Measurements from ENCODE around the gene HDAC3.

Gene HDAC3

GRCh38 chr5:141637123-141637766 is 596 bp upstream of the HDAC3 start (continued):
- TF ChIP-seq, protein P1, sequence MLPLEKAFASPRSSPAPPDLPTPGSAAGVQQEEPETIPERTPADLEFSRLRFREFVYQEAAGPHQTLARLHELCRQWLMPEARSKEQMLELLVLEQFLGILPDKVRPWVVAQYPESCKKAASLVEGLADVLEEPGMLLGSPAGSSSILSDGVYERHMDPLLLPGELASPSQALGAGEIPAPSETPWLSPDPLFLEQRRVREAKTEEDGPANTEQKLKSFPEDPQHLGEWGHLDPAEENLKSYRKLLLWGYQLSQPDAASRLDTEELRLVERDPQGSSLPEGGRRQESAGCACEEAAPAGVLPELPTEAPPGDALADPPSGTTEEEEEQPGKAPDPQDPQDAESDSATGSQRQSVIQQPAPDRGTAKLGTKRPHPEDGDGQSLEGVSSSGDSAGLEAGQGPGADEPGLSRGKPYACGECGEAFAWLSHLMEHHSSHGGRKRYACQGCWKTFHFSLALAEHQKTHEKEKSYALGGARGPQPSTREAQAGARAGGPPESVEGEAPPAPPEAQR (tag by site-specific recombination; IDR thresholded peaks at IDR 0.05), result no peak
- TF ChIP-seq ZNF558 (tag by site-specific recombination; IDR thresholded peaks at IDR 0.05) (no peak), ZNF324 (tag by site-specific recombination; IDR thresholded peaks at IDR 0.05) (no peak), ZBTB1 (tag by site-specific recombination; IDR thresholded peaks at IDR 0.05) (no peak), ZNF202 (tag by site-specific recombination; IDR thresholded peaks at IDR 0.05; ENCODE audit: borderline replicate concordance) (no peak), ZFP41 (tag by site-specific recombination; IDR thresholded peaks at IDR 0.05; ENCODE audit: borderline replicate concordance) (no peak), ZBTB49 (tag by site-specific recombination; IDR thresholded peaks at IDR 0.05; ENCODE audit: low read depth) (no peak), ZNF645 (tag by site-specific recombination; IDR thresholded peaks at IDR 0.05) (no peak), ZNF37A (tag by site-specific recombination; IDR thresholded peaks at IDR 0.05) (no peak), ZNF398 (tag by site-specific recombination; IDR thresholded peaks at IDR 0.05) (no peak), ZNF677 (tag by site-specific recombination; IDR thresholded peaks at IDR 0.05) (no peak), KLF9 (tag by site-specific recombination; IDR thresholded peaks at IDR 0.05; ENCODE audit: low read depth) (peak; percentile 2; the same call in 1 of the 2 replicates), AEBP2 (tag by site-specific recombination; IDR thresholded peaks at IDR 0.05; ENCODE audit: borderline replicate concordance) (no peak)
- TF ChIP-seq, protein P2, sequence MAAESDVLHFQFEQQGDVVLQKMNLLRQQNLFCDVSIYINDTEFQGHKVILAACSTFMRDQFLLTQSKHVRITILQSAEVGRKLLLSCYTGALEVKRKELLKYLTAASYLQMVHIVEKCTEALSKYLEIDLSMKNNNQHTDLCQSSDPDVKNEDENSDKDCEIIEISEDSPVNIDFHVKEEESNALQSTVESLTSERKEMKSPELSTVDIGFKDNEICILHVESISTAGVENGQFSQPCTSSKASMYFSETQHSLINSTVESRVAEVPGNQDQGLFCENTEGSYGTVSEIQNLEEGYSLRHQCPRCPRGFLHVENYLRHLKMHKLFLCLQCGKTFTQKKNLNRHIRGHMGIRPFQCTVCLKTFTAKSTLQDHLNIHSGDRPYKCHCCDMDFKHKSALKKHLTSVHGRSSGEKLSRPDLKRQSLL (tag by site-specific recombination; IDR thresholded peaks at IDR 0.05), result no peak
- TF ChIP-seq, protein P3, sequence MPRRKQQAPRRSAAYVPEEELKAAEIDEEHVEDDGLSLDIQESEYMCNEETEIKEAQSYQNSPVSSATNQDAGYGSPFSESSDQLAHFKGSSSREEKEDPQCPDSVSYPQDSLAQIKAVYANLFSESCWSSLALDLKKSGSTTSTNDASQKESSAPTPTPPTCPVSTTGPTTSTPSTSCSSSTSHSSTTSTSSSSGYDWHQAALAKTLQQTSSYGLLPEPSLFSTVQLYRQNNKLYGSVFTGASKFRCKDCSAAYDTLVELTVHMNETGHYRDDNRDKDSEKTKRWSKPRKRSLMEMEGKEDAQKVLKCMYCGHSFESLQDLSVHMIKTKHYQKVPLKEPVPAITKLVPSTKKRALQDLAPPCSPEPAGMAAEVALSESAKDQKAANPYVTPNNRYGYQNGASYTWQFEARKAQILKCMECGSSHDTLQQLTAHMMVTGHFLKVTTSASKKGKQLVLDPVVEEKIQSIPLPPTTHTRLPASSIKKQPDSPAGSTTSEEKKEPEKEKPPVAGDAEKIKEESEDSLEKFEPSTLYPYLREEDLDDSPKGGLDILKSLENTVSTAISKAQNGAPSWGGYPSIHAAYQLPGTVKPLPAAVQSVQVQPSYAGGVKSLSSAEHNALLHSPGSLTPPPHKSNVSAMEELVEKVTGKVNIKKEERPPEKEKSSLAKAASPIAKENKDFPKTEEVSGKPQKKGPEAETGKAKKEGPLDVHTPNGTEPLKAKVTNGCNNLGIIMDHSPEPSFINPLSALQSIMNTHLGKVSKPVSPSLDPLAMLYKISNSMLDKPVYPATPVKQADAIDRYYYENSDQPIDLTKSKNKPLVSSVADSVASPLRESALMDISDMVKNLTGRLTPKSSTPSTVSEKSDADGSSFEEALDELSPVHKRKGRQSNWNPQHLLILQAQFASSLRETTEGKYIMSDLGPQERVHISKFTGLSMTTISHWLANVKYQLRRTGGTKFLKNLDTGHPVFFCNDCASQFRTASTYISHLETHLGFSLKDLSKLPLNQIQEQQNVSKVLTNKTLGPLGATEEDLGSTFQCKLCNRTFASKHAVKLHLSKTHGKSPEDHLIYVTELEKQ (tag by site-specific recombination; IDR thresholded peaks at IDR 0.05; ENCODE audit: borderline replicate concordance), result no peak

All from HEK293 (cell line).